Osteocyte (in vitro differentiated cells): ENCODE data around the gene LAMA5. TPM values are rescaled to one million over a fixed set of nuclear protein-coding genes. Genes with fewer than 3 reads are reported as not detected.
A peak's percentile ranks its signal among the peaks of the same experiment; 100 is the strongest.

ENCODE experiments used
- DNase-seq: peaks from one replicate; pipeline ENCODE4 v3.0.0; 2021; ENCODE audit warnings: mixed read lengths; ENCODE audit not compliant: unreplicated experiment; ENCODE audit errors: extremely low spot score
- H3K27ac Mint-ChIP-seq: one replicate; pipeline ENCODE4 v1.8.0; 2021; ENCODE audit warnings: mild to moderate bottlenecking, mixed read lengths; ENCODE audit not compliant: unreplicated experiment
- H3K27me3 Mint-ChIP-seq: one replicate; pipeline ENCODE4 v1.8.0; 2021; ENCODE audit warnings: mixed read lengths; ENCODE audit not compliant: unreplicated experiment
- H3K36me3 Mint-ChIP-seq: one replicate; pipeline ENCODE4 v1.8.0; 2021; ENCODE audit warnings: mixed read lengths; ENCODE audit not compliant: unreplicated experiment
- H3K4me1 Mint-ChIP-seq: one replicate; pipeline ENCODE4 v1.8.0; 2021; ENCODE audit warnings: mixed read lengths; ENCODE audit not compliant: unreplicated experiment
- H3K4me3 Mint-ChIP-seq: one replicate; pipeline ENCODE4 v1.8.0; 2021; ENCODE audit warnings: mild to moderate bottlenecking, moderate library complexity, mixed read lengths; ENCODE audit not compliant: unreplicated experiment
- H3K9me3 Mint-ChIP-seq: one replicate; pipeline ENCODE4 v1.8.0; 2021; ENCODE audit warnings: mixed read lengths; ENCODE audit not compliant: unreplicated experiment
- CTCF ChIP-seq: fragments of 200-600 bp; sonication (generic); IDR thresholded peaks from 2 replicates; pipeline ENCODE4 v1.5.0; 2021; ENCODE audit warnings: antibody characterized with exemption, mild to moderate bottlenecking, moderate library complexity
- total RNA-seq: library from RNA; stranded (reverse); gene quantifications from 2 replicates; pipeline ENCODE4 v1.2.1, GENCODE V29; 2021

LAMA5 gene
- total RNA-seq, 1 donor from 2014 or later: 201 TPM

GRCh38 chr20:62303062-62303339 is 64.1 kb downstream of the LAMA5 start:
- Mint-ChIP-seq H3K27ac (no peak overlapping the region), H3K4me1 (peaks cover 23% of the 10 kb centered on the region), H3K27me3 (no peaks in the 10 kb centered on the region), H3K9me3 (no peaks in the 10 kb centered on the region), H3K4me3 (peak overlapping the region; percentile 89), H3K36me3 (peaks cover 3% of the 10 kb centered on the region)
- no peak for DNase-seq
- TF ChIP-seq CTCF: no peak

GRCh38 chr20:62302341-62303061 is 64.6 kb downstream of the LAMA5 start, which contains the start of gene ADRM1:
Gene ADRM1, plus strand, starts transcription at chr20:62302997. Its CDS starts 572 bp downstream, at chr20:62303569.
- peak; percentile 99 for DNase-seq
- Mint-ChIP-seq H3K36me3 (peaks cover 3% of the 10 kb centered on the region), H3K9me3 (no peaks in the 10 kb centered on the region), H3K4me1 (peaks cover 23% of the 10 kb centered on the region), H3K4me3 (peak within 1 kb of the TSS; percentile 89), H3K27ac (peak within 1 kb of the TSS; percentile 97), H3K27me3 (no peaks in the 10 kb centered on the region)
- TF ChIP-seq CTCF: peak; percentile 96

- peak; percentile 94 for TF ChIP-seq CTCF
- DNase-seq: peak; percentile 96
- no peaks in the 10 kb centered on the region for H3K9me3 Mint-ChIP-seq
- peak overlapping the region; percentile 86 for H3K4me3 Mint-ChIP-seq
- no peaks in the 10 kb centered on the region for H3K27me3 Mint-ChIP-seq
- H3K36me3 Mint-ChIP-seq: peaks cover 3% of the 10 kb centered on the region
- H3K4me1 Mint-ChIP-seq: peaks cover 23% of the 10 kb centered on the region
- H3K27ac Mint-ChIP-seq: peak overlapping the region; percentile 97
Measured at GRCh38 chr20:62301773-62302340, 65.3 kb downstream of the LAMA5 start.

GRCh38 chr20:62301111-62301668 is 65.9 kb downstream of the LAMA5 start:
- peak overlapping the region; percentile 86 for H3K4me3 Mint-ChIP-seq
- H3K9me3 Mint-ChIP-seq: no peaks in the 10 kb centered on the region
- no peak for TF ChIP-seq CTCF
- no peak for DNase-seq
- H3K4me1 Mint-ChIP-seq: peaks cover 23% of the 10 kb centered on the region
- no peak overlapping the region for H3K27ac Mint-ChIP-seq
- H3K36me3 Mint-ChIP-seq: peaks cover 3% of the 10 kb centered on the region
- H3K27me3 Mint-ChIP-seq: no peaks in the 10 kb centered on the region

GRCh38 chr20:62300319-62300718 is 66.8 kb downstream of the LAMA5 start:
- Mint-ChIP-seq H3K27ac (no peak overlapping the region), H3K36me3 (peaks cover 5% of the 10 kb centered on the region), H3K4me3 (no peak overlapping the region), H3K27me3 (no peaks in the 10 kb centered on the region), H3K9me3 (no peaks in the 10 kb centered on the region), H3K4me1 (peaks cover 19% of the 10 kb centered on the region)
- TF ChIP-seq CTCF: no peak
- no peak for DNase-seq
